ENCODE measurements around the gene TUBG2. TPM values are rescaled to one million over a fixed set of nuclear protein-coding genes. Genes with fewer than 3 reads are reported as not detected.

TUBG2 gene
- total RNA-seq, 1 donor from 2014 or later, result 16.8 TPM

DNA sequence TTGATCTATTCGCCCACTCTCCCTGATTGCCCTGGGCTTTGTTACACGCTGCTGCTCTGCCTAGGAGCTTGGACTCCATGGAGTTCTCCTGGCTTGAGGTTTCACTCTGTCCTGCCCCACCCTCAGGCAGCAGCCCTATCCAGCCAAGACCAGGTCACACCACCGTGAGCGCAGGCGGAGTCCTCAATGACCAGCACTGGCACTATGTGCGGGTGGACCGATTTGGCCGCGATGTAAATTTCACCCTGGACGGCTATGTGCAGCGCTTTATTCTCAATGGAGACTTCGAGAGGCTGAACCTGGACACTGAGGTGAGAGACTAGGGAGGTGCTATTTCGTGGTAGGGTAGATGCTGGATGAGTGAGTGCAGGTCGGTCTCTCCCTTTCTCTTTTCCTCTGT, 26.7 kb downstream of the TUBG2 start:
- peaks cover 16% of the 10 kb centered on the region for H3K36me3 ChIP-seq
- H3K9me3 ChIP-seq, result no peaks in the 10 kb centered on the region
- no peak for ATAC-seq
- intact Hi-C loops (cut with DNase I), result no loop called here
- no peak for DNase-seq
- TF ChIP-seq CTCF (IDR thresholded peaks at IDR 0.05), result no peak
- no peaks in the 10 kb centered on the region for H3K27me3 ChIP-seq (ENCODE audit: low read depth)
- peaks cover 32% of the 10 kb centered on the region for H3K4me1 ChIP-seq
- H3K4me3 ChIP-seq, result no peak overlapping the region
- H3K27ac ChIP-seq, result no peak overlapping the region

DNA sequence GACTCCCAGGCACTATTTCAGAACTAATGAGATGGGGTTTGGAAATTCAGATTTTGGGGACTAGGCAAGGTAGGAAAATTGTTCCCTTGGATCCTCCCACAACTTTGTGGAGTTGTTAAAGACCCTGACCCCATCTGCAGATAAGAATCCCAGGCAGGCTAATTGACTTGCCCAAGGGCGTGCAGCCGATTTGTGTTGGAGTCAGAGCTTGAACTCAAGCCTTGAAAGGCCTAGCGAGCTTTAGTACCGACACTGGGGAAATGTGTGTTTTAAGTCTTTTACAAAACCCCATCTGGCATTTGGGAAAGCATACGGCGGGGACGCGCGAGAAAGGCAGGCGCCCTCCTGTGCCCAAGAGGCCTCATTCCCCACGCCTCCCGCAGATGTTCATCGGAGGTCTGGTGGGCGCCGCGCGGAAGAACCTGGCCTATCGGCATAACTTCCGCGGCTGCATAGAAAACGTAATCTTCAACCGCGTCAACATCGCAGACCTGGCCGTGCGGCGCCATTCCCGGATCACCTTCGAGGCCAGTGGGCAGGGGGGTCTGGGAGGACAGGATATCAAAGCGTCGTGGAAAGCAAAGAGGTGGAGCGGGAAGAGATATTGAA, 27.5 kb downstream of the TUBG2 start:
- H3K4me1 ChIP-seq, result peaks cover 26% of the 10 kb centered on the region
- TF ChIP-seq CTCF (IDR thresholded peaks at IDR 0.05), result no peak
- ATAC-seq (no peak), DNase-seq (no peak)
- H3K9me3 ChIP-seq, result no peaks in the 10 kb centered on the region
- intact Hi-C loops (cut with DNase I), result no loop called here
- H3K4me3 ChIP-seq, result no peak overlapping the region
- H3K36me3 ChIP-seq, result peaks cover 22% of the 10 kb centered on the region
- H3K27ac ChIP-seq, result no peak overlapping the region
- H3K27me3 ChIP-seq (ENCODE audit: low read depth), result no peaks in the 10 kb centered on the region

DNA sequence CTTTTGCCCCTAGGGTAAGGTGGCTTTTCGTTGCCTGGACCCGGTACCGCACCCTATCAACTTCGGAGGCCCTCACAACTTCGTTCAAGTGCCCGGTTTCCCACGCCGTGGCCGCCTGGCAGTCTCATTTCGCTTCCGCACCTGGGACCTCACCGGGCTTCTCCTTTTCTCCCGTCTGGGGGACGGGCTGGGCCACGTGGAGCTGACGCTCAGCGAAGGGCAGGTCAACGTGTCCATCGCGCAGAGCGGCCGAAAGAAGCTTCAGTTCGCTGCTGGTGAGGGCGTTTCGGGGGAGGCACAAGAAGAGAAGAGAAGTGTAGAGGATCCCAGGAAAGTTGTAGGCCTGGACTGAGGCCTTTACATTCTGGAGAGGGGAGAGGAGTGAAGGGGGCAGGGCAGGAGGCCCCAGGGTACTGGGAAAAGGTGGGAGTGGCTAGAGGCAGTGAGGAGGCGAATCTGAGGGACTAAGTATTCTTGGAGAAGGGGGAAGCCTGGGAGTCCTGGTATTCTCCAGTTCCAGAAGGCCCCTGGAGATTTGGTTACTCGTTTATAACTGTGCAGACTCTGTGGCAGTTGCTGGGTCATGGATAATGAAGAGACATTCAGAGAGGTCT, 28.7 kb downstream of the TUBG2 start:
- no peak for TF ChIP-seq CTCF (IDR thresholded peaks at IDR 0.05)
- H3K4me3 ChIP-seq, result no peak overlapping the region
- H3K27me3 ChIP-seq (ENCODE audit: low read depth), result no peaks in the 10 kb centered on the region
- H3K4me1 ChIP-seq, result peaks cover 14% of the 10 kb centered on the region
- no peaks in the 10 kb centered on the region for H3K9me3 ChIP-seq
- intact Hi-C loops (cut with DNase I), result no loop called here
- ATAC-seq (no peak), DNase-seq (no peak)
- H3K27ac ChIP-seq, result no peak overlapping the region
- H3K36me3 ChIP-seq, result peaks cover 22% of the 10 kb centered on the region

DNA sequence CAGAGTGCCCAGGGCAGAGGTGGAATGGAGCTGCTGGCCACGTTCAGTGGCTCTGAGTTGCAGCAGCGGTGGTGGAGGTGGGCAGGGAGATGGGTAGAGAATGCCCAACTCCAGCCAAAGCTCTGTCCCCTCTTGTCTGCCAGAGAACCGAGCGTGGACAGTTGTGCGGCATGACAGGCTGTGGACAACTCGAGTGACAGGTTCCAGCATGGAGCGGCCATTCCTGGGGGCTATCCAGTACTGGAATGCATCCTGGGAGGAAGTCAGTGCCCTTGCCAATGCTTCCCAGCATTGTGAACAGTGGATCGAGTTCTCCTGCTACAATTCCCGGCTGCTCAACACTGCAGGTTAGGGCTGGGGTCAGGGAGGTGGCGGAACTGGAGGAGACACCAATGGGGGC, 31.5 kb downstream of the TUBG2 start:
- intact Hi-C loops (cut with DNase I), result no loop called here
- DNase-seq (no peak), ATAC-seq (no peak)
- Histone ChIP-seq H3K9me3 (no peaks in the 10 kb centered on the region), H3K4me3 (no peak overlapping the region), H3K27ac (no peak overlapping the region), H3K27me3 (ENCODE audit: low read depth) (no peaks in the 10 kb centered on the region), H3K36me3 (peaks cover 32% of the 10 kb centered on the region), H3K4me1 (no peaks in the 10 kb centered on the region)
- TF ChIP-seq CTCF (IDR thresholded peaks at IDR 0.05), result no peak

DNA sequence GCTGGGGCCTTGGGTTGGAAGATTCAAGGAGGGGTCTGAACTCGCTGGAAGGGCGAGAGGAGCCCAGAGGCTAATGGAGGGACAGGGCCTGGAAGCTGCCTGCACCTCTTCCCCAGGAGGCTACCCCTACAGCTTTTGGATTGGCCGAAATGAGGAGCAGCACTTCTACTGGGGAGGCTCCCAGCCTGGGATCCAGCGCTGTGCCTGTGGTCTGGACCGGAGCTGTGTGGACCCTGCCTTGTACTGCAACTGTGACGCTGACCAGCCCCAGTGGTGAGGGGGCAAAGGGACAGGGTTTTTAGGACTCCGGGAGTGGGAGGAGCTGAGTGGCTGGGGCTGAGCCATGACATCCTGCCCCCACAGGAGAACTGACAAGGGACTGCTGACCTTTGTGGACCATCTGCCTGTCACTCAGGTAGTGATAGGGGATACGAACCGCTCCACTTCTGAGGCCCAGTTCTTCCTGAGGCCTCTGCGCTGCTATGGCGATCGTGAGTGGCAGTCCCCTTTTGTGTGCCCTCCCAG, 32.0 kb downstream of the TUBG2 start:
- no peak overlapping the region for H3K27ac ChIP-seq
- H3K36me3 ChIP-seq, result peaks cover 37% of the 10 kb centered on the region
- H3K9me3 ChIP-seq, result no peaks in the 10 kb centered on the region
- H3K27me3 ChIP-seq (ENCODE audit: low read depth), result no peaks in the 10 kb centered on the region
- intact Hi-C loops (cut with DNase I), result no loop called here
- no peak overlapping the region for H3K4me3 ChIP-seq
- no peak for TF ChIP-seq CTCF (IDR thresholded peaks at IDR 0.05)
- ATAC-seq (no peak), DNase-seq (no peak)
- no peaks in the 10 kb centered on the region for H3K4me1 ChIP-seq
